Measurements from ENCODE around the gene UBE2F.
"Not testable (repeated sequence)": the region's sequence is repeated elsewhere in the genome, so short reads cannot be mapped to it uniquely, and the experiment has no call there.

UBE2F gene

DNA sequence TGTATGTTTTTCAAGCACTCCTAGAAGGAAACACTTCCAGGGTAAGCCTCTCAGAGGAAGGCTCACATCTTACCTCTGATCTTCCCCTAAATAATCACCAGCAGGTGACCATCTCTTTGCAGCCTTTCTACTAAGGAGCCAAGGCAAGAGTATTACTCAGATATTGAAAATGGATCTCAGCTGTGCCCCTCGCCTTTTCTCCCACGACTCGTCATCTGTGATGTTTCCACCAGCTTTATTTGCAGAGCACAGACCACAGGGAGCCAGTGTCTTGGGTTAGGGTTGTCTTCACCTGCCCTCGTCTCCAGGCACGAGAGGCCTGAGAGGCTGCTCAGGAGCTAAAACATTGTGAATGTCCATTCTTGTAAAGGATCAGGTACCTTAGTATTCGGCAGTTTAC lies 77.0 kb downstream of the UBE2F start:
- in situ Hi-C loops (cut with MboI; ENCODE audit: low pct_unique_long_range_greater_than_20kb, low sequenced_read_pairs, unreplicated experiment): no loop called here
- no peak for DNase-seq (ENCODE audit: low spot score)
- TF ChIP-seq, protein P1, sequence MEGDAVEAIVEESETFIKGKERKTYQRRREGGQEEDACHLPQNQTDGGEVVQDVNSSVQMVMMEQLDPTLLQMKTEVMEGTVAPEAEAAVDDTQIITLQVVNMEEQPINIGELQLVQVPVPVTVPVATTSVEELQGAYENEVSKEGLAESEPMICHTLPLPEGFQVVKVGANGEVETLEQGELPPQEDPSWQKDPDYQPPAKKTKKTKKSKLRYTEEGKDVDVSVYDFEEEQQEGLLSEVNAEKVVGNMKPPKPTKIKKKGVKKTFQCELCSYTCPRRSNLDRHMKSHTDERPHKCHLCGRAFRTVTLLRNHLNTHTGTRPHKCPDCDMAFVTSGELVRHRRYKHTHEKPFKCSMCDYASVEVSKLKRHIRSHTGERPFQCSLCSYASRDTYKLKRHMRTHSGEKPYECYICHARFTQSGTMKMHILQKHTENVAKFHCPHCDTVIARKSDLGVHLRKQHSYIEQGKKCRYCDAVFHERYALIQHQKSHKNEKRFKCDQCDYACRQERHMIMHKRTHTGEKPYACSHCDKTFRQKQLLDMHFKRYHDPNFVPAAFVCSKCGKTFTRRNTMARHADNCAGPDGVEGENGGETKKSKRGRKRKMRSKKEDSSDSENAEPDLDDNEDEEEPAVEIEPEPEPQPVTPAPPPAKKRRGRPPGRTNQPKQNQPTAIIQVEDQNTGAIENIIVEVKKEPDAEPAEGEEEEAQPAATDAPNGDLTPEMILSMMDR (IDR thresholded peaks at IDR 0.05; ENCODE audit: extremely low read depth, insufficient read depth, missing control alignments): no peak

GRCh38 chr2:238045575-238045974 lies 78.8 kb downstream of the UBE2F start:
- TF ChIP-seq, protein P1 (IDR thresholded peaks at IDR 0.05; ENCODE audit: extremely low read depth, insufficient read depth, missing control alignments): no peak
- DNase-seq (ENCODE audit: low spot score): no peak
- in situ Hi-C loops (cut with MboI; ENCODE audit: low pct_unique_long_range_greater_than_20kb, low sequenced_read_pairs, unreplicated experiment): no loop called here

DNA sequence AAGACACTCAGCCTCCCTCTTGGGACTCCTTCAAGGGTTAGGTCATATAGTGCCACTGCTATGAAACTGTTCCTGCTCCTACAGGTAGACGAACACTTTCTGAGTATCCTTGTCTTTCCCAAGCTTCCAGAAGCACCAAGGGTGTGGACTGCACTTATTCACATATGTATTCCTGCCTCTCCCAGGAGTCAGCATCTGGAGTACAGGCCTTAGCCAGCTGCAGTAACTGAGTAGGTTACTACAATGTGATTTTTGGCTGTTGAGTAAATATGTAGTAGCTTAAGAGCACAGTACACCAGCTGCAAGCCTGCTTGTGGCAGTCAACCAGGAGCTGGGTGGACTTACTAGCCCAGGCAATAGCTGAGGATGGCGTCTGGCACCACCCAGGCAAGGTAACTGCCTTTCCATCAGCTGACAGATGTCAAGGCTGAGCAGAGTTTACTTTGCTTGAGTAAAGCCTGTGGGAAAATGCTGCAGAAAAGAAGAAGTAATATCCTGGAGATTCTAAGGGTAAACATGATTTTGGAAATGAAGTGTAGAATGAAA lies 80.0 kb downstream of the UBE2F start:
- TF ChIP-seq, protein P1 (IDR thresholded peaks at IDR 0.05; ENCODE audit: extremely low read depth, insufficient read depth, missing control alignments): no peak
- in situ Hi-C loops (cut with MboI; ENCODE audit: low pct_unique_long_range_greater_than_20kb, low sequenced_read_pairs, unreplicated experiment): no loop called here
- DNase-seq (ENCODE audit: low spot score): no peak

DNA sequence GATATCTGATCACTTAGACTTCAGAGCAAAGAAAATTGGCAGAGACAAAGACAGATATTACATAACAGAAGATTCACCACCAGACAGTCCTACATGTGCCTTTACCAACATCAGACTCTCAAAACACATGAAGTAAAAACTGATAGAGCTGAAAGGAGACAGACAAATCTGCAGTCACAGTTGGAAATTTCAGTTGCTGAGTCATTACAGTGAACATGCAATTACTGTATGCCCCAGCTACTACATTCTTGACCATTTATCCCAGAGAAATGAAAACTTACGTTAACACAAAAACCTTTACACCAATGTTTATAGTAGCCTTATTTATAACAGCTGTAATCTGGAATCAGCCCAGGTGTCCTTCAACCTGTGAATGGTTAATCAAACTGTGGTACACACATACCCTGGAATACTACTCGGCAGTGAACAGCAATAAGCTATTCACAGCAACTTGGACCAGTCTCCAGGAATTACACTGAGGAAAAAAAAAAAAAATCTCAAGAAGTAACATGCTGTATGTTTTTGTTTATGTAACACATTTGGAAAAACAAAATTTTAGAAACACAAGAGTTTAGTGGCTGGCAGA lies 86.5 kb downstream of the UBE2F start:
- in situ Hi-C loops (cut with MboI; ENCODE audit: low pct_unique_long_range_greater_than_20kb, low sequenced_read_pairs, unreplicated experiment): no loop called here
- no peak for DNase-seq (ENCODE audit: low spot score)
- TF ChIP-seq, protein P1 (IDR thresholded peaks at IDR 0.05; ENCODE audit: extremely low read depth, insufficient read depth, missing control alignments): no peak

DNA sequence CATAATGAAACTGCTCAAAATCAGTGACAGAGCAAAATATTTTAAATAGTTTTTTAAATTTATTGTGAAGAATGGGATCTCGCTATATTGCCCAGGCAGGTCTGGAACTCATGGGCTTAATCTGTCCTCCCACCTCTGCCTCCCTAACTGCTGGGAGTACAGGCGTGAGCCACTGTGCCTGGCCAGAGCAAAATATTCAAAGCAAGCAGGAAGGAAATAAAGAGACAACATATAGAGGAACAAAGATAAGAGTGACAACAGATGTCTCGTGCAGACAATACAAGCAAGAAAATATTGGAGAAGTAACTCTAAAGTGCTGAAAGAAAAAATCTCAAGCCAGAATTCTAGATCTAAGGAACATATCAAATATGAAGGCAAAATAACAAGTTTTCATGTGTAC lies 89.0 kb downstream of the UBE2F start:
- in situ Hi-C loops (cut with MboI; ENCODE audit: low pct_unique_long_range_greater_than_20kb, low sequenced_read_pairs, unreplicated experiment): no loop called here
- DNase-seq (ENCODE audit: low spot score): no peak
- TF ChIP-seq, protein P1 (IDR thresholded peaks at IDR 0.05; ENCODE audit: extremely low read depth, insufficient read depth, missing control alignments): no peak

- DNase-seq (ENCODE audit: low spot score); in situ Hi-C loops (cut with MboI; ENCODE audit: low pct_unique_long_range_greater_than_20kb, low sequenced_read_pairs, unreplicated experiment): not testable (repeated sequence)
These were observed 91.1 kb downstream of the UBE2F start for GRCh38 chr2:238057696-238058575.

GRCh38 chr2:238059505-238059904 lies 92.7 kb downstream of the UBE2F start:
- TF ChIP-seq, protein P1 (IDR thresholded peaks at IDR 0.05; ENCODE audit: extremely low read depth, insufficient read depth, missing control alignments): no peak
- in situ Hi-C loops (cut with MboI; ENCODE audit: low pct_unique_long_range_greater_than_20kb, low sequenced_read_pairs, unreplicated experiment): no loop called here
- no peak for DNase-seq (ENCODE audit: low spot score)

Measured in GM13977 (cell line).